ENCODE measurements around the gene RARRES2. TPM values are rescaled to one million over a fixed set of nuclear protein-coding genes. Genes with fewer than 3 reads are reported as not detected.

The RARRES2 gene
- total RNA-seq, 1 donor from 2014 or later, result 4.9 TPM

GRCh38 chr7:150359622-150360362 is 18.4 kb upstream of the RARRES2 start:
- no peak overlapping the region for H3K4me3 Mint-ChIP-seq (ENCODE audit: unreplicated experiment)
- peaks cover 26% of the 10 kb centered on the region for H3K4me1 Mint-ChIP-seq (ENCODE audit: unreplicated experiment)
- DNase-seq (ENCODE audit: low spot score), result no peak
- H3K36me3 Mint-ChIP-seq (ENCODE audit: low read depth, unreplicated experiment), result no peaks in the 10 kb centered on the region
- no peak for TF ChIP-seq CTCF (IDR thresholded peaks at IDR 0.05; ENCODE audit: unreplicated experiment)
- no peaks in the 10 kb centered on the region for H3K9me3 Mint-ChIP-seq (ENCODE audit: unreplicated experiment)
- no peak overlapping the region for H3K27ac Mint-ChIP-seq (ENCODE audit: unreplicated experiment)
- H3K27me3 Mint-ChIP-seq (ENCODE audit: unreplicated experiment), result peaks cover 2% of the 10 kb centered on the region

- no peak for TF ChIP-seq CTCF (IDR thresholded peaks at IDR 0.05; ENCODE audit: unreplicated experiment)
- Mint-ChIP-seq H3K4me3 (ENCODE audit: unreplicated experiment) (no peak overlapping the region), H3K27me3 (ENCODE audit: unreplicated experiment) (peaks cover 2% of the 10 kb centered on the region), H3K27ac (ENCODE audit: unreplicated experiment) (no peak overlapping the region), H3K9me3 (ENCODE audit: unreplicated experiment) (no peaks in the 10 kb centered on the region), H3K4me1 (ENCODE audit: unreplicated experiment) (peaks cover 24% of the 10 kb centered on the region), H3K36me3 (ENCODE audit: low read depth, unreplicated experiment) (no peaks in the 10 kb centered on the region)
- DNase-seq (ENCODE audit: low spot score), result no peak
Observed at GRCh38 chr7:150358988-150359621, 17.7 kb upstream of the RARRES2 start.

- H3K9me3 Mint-ChIP-seq (ENCODE audit: unreplicated experiment), result no peaks in the 10 kb centered on the region
- H3K4me1 Mint-ChIP-seq (ENCODE audit: unreplicated experiment), result peaks cover 20% of the 10 kb centered on the region
- H3K36me3 Mint-ChIP-seq (ENCODE audit: low read depth, unreplicated experiment), result no peaks in the 10 kb centered on the region
- no peak for TF ChIP-seq CTCF (IDR thresholded peaks at IDR 0.05; ENCODE audit: unreplicated experiment)
- no peak overlapping the region for H3K4me3 Mint-ChIP-seq (ENCODE audit: unreplicated experiment)
- DNase-seq (ENCODE audit: low spot score), result no peak
- no peak overlapping the region for H3K27ac Mint-ChIP-seq (ENCODE audit: unreplicated experiment)
- H3K27me3 Mint-ChIP-seq (ENCODE audit: unreplicated experiment), result peaks cover 2% of the 10 kb centered on the region
Observed at GRCh38 chr7:150358433-150358832, 17.0 kb upstream of the RARRES2 start.

GRCh38 chr7:150357771-150358427 is 16.5 kb upstream of the RARRES2 start:
- H3K27ac Mint-ChIP-seq (ENCODE audit: unreplicated experiment), result no peak overlapping the region
- H3K27me3 Mint-ChIP-seq (ENCODE audit: unreplicated experiment), result peaks cover 2% of the 10 kb centered on the region
- no peak for DNase-seq (ENCODE audit: low spot score)

More at GRCh38 chr7:150357771-150358427, 16.5 kb upstream of the RARRES2 start:
- H3K36me3 Mint-ChIP-seq (ENCODE audit: low read depth, unreplicated experiment), result no peaks in the 10 kb centered on the region
- H3K9me3 Mint-ChIP-seq (ENCODE audit: unreplicated experiment), result no peaks in the 10 kb centered on the region
- peaks cover 18% of the 10 kb centered on the region for H3K4me1 Mint-ChIP-seq (ENCODE audit: unreplicated experiment)
- no peak for TF ChIP-seq CTCF (IDR thresholded peaks at IDR 0.05; ENCODE audit: unreplicated experiment)
- no peak overlapping the region for H3K4me3 Mint-ChIP-seq (ENCODE audit: unreplicated experiment)
